HCT116 (cell line): ENCODE results near the gene CLEC3B.

Experiments used
- CEBPB ChIP-seq: IDR thresholded peaks from 2 replicates; pipeline ENCODE4 v1.6.1; 2012; ENCODE audit warnings: low read depth
- EZH2 ChIP-seq: fragments of 200-600 bp; sonication (generic); IDR thresholded peaks from 2 replicates; pipeline ENCODE4 v1.6.1; 2017; ENCODE audit warnings: antibody characterized with exemption, mixed run types
- FOSL1 ChIP-seq: IDR thresholded peaks from 2 replicates; pipeline ENCODE4 v1.6.1; 2012; ENCODE audit warnings: low read depth
- POLR2A ChIP-seq: IDR thresholded peaks from 2 replicates; pipeline ENCODE4 v1.7.0; 2011; ENCODE audit warnings: borderline replicate concordance; ENCODE audit not compliant: insufficient read depth, insufficient read length; ENCODE audit errors: extremely low read depth
- SIN3A ChIP-seq: IDR thresholded peaks from 2 replicates; pipeline ENCODE4 v1.6.1; 2012; ENCODE audit warnings: low read depth
- YY1 ChIP-seq: IDR thresholded peaks from 2 replicates; pipeline ENCODE4 v1.6.1; 2011; ENCODE audit warnings: low read length, low read depth, moderate library complexity, mild to moderate bottlenecking; ENCODE audit not compliant: insufficient replicate concordance; ENCODE audit errors: extremely low read depth
- TF ChIP-seq, protein P1 (sequence below): IDR thresholded peaks from 2 replicates; pipeline ENCODE4 v1.6.1; 2012
- TF ChIP-seq, protein P2 (sequence below), 3 experiments: fragments of 200-600 bp in 1 of 3; sonication (generic) in 1 of 3; IDR thresholded peaks in 2 of 3; conservative IDR thresholded peaks in 1 of 3; 2 replicates each; pipeline ENCODE4 v1.5.1; 2012 to 2017; ENCODE audit warnings: low read depth in 2 of 3, low read length in 2 of 3, antibody characterized with exemption in 1 of 3, borderline replicate concordance in 1 of 3, control low read depth in 1 of 3, mild to moderate bottlenecking in 1 of 3, mixed read lengths in 1 of 3, mixed run types in 1 of 3, moderate library complexity in 1 of 3; ENCODE audit not compliant: insufficient read depth in 1 of 3
- TF ChIP-seq, protein P3 (sequence below): IDR thresholded peaks from 2 replicates; pipeline ENCODE4 v1.6.1; 2012

GRCh38 chr3:45079715-45080114 is 53.6 kb downstream of the CLEC3B start:
- TF ChIP-seq, protein P1, sequence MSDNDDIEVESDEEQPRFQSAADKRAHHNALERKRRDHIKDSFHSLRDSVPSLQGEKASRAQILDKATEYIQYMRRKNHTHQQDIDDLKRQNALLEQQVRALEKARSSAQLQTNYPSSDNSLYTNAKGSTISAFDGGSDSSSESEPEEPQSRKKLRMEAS, result no peak
- TF ChIP-seq SIN3A (no peak), CEBPB (no peak), EZH2 (no peak), YY1 (no peak), FOSL1 (no peak), POLR2A (no peak)
- TF ChIP-seq, protein P2, sequence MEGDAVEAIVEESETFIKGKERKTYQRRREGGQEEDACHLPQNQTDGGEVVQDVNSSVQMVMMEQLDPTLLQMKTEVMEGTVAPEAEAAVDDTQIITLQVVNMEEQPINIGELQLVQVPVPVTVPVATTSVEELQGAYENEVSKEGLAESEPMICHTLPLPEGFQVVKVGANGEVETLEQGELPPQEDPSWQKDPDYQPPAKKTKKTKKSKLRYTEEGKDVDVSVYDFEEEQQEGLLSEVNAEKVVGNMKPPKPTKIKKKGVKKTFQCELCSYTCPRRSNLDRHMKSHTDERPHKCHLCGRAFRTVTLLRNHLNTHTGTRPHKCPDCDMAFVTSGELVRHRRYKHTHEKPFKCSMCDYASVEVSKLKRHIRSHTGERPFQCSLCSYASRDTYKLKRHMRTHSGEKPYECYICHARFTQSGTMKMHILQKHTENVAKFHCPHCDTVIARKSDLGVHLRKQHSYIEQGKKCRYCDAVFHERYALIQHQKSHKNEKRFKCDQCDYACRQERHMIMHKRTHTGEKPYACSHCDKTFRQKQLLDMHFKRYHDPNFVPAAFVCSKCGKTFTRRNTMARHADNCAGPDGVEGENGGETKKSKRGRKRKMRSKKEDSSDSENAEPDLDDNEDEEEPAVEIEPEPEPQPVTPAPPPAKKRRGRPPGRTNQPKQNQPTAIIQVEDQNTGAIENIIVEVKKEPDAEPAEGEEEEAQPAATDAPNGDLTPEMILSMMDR (IDR thresholded peaks at IDR 0.05 in 2 of 3, conservative IDR thresholded peaks at IDR 0.05 in 1 of 3; ENCODE audit: borderline replicate concordance in 1 of 3, insufficient read depth in 1 of 3, low read depth in 2 of 3, low read length in 2 of 3), result no peak
- TF ChIP-seq, protein P3, sequence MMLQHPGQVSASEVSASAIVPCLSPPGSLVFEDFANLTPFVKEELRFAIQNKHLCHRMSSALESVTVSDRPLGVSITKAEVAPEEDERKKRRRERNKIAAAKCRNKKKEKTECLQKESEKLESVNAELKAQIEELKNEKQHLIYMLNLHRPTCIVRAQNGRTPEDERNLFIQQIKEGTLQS, result no peak
